Islet precursor cell (in vitro differentiated cells): ENCODE results near the gene IMP4.
A peak's percentile ranks its signal among the peaks of the same experiment; 100 is the strongest.
"Not testable (repeated sequence)": the region's sequence is repeated elsewhere in the genome, so short reads cannot be mapped to it uniquely, and the experiment has no call there.

Source experiments
- DNase-seq: peaks from one replicate; pipeline ENCODE4 v3.0.0-alpha.2; 2018

The IMP4 gene, protein sequence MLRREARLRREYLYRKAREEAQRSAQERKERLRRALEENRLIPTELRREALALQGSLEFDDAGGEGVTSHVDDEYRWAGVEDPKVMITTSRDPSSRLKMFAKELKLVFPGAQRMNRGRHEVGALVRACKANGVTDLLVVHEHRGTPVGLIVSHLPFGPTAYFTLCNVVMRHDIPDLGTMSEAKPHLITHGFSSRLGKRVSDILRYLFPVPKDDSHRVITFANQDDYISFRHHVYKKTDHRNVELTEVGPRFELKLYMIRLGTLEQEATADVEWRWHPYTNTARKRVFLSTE

DNA sequence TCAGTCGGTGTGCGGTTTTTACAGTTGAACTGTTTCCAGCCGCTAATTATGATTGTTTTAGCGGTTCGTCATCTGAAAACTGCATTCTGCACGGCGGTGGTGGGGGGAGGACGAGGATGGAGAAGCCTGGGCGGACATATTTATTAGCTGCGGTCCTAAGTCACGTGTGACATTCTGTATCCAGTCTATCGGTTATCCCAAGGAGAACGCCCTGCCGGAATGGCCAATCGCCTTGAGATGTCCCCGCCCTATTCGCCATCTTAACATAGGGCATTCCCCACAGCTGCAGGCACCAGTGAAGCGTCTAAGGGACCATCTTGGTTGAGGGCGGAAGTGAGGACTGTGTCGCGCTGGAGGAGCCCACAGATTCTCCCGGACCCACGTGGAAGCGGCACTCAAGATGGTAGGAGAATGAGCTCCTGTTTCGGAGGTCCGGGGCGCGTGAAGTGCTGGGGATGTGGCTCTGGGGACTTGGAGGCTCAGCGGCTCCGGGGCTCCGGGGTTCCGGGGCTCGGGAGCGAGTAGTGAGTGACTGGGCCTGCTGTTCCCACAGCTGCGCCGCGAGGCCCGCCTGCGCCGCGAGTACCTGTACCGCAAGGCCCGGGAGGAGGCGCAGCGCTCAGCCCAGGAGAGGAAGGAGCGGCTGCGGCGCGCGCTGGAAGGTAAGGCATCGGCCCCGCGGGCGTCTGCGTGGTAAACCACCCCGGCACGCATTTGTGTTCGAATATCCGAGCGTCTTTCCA lies at the start of gene IMP4:
Gene IMP4, plus strand, starts transcription at position 365 of the 743 bp plus-strand sequence. Its CDS starts 36 bp downstream, at position 401.
- peak; percentile 99 for DNase-seq

DNA sequence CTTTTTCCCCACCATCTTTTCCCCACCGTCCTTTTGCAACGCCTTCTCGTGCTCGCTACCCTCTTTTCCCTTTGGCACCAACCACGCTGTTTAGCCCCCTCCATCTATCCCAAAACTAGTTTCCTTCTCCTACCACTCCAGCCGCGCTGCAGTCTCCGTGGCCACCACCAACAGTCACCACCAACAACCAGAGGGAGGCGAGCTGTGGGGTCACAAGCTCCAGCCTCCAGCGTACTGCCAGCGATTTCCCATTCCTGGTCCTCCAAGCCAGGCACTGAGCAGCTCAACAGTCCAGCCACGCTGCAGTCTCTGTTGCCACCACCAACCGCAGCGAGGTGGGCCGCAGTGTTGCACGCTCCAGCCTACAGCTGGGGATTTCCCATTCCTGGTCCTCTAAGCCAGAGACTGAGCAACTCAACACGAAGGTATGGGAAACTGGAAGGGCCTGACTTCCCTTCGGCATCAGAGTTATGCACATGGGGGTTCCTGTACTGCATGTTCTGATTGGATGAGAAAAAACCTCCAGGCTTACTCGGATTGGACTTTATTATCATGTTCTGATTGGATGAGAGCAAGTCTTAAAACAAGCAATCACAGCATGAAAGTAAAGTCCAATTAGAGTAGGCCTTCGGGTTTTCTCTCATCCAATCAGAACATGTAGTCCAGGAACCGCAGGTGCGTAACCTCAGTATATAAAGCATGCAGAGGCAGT lies 42.3 kb upstream of the IMP4 start:
- no peak for DNase-seq

DNA sequence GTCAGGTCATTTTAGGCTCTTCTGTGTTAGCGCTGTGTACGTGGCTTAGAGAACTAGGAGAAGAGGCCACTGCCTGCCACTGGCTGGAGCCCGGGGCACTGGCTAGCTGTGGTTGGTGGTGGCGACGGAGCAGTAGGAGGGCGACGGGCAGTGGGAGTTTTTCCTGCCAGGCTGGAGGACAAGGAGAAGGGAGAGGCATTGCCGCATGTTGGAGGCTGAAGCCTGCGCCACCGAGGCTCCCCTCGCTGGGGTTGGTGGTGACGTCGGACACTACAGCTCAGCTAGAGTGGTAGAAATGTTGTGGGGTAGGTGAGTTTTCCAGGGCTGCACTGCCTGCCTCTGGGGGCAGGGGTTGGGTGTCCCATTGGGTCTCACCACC lies 41.7 kb upstream of the IMP4 start:
- DNase-seq: no peak

DNA sequence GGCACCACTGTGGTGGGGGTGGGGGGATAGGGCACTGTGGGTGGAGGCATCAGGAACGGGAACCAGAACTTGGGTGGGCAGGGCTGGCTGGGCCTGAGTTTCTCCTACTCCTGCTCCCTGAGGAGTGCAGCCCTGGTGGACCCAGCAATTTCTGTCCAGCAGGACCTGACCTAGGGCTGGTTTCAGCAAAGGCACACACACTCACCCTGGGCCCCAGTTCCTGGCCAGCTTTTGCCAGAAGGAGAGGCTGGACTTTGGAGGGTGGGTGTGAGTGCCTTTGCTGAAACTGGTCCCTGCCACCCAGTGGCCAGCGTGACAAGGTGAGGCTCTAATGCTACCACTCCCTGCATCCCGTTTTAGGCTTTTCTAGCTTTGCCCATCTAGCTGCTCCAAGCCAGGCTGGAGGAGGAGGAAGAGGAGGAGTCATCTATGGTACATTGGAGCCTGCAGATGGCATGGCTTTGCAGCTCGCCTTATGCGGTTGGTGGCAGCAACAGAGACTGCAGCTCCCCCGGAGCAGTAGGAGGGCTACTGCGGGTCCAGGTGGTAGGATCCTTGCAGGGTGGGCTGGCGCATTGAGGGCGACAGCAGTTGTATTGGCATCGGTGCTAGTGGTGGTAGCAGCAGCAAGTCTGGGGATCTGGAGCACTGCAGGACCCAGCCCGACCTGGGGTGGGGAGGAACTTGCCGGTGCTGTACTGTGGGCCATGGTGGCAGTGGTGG lies 40.4 kb upstream of the IMP4 start:
- no peak for DNase-seq

DNA sequence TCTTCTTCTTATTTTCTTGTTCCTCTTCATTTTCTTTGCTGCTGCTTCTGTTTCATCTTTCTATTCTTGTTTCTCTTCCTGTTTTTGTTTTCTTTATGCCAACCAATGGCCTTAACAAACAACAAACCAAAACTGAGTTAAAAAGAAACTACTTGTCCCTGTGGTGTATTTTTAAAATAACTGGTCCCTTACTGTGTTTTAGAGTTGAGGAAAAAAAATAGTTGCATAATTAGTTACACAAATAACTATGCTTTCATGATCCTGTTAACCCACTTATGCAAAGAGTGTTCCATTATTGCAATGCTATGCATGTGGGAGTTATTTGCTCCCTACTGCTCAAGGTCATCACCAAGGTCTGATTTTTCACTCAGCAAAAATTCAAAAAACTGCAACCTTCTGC lies 39.5 kb upstream of the IMP4 start:
- DNase-seq: no peak

DNA sequence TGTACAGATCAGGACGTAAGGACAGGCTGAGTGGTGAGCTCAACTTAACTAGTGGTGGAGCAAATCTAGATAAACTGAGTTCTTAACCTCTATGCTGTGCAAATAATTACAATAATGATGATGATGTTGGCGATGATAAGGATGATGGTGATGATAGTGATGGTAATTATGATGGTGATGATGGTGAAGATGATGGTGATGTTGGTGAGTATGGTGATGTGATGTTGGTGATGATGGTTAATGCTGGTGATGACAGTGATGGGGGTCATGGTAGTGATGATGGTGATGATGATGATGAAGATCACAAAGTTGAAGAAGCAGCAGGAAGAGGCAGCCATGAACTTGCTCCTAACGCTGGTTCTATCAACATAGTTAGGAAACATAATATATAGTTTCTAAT lies 38.0 kb upstream of the IMP4 start:
- DNase-seq: no peak

DNA sequence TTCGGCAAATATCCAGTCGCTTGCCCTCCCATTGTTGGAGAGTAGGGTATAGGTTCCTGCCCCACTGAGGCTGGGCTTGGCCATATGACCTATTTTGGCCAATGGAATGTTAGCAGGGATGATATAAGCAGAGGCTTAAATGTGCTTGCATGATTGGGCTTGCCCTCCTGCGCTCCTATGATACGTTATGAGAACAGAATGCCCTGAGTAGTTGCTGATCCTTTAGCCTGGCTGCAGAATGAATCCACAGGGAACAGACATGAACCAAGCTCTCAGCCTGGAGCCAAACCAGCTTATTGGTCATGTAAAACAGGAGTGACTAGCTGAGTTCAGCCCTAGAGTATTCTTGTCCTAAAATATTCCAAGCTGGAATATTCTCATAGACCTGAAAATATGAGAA lies 34.8 kb upstream of the IMP4 start:
- no peak for DNase-seq

DNA sequence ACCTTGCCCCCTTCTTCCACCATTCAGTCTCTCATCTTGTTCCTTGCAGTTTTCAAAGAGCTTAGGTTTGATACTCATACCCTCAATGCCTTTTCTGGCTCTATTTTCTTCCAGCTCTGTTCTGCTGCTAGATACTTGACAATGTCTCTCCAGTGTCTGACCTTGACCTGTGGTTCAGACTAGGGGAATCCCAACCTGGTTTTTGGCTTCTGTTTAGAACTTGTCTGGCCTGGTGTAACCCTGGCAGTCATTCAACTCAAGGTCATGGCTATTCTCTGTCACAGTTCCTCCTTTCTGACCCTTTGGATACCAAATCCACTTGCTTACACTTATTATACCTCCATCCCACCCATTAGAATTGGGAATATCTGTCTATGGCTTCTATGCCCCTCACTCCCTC lies 31.8 kb upstream of the IMP4 start:
- no peak for DNase-seq

DNA sequence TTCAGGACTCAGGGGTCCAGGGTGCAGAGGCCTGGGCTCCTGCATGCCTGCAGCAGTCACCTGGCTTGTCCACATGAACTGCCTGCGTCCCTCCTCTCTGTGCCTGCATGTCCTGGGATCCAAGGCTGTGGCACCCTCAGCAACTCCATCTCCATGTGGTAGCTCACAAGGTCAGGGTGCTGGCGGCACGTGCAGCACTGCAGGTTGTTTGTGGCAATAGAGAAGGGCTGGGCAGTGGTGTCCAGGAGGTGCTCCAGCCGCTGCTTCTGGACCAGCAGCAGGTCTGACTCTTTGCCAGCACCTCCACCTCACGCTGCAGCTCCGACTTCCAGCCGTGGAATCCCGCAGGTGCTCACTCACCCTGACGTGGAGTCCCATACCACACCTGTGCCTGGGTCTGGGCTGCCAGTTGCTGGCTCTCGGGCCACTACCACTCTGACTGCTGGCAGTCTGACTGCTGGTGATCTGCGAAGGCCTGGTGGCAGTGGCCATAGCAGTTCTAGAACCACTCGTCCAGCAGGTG lies 28.8 kb upstream of the IMP4 start:
- DNase-seq: peak; percentile 45

DNA sequence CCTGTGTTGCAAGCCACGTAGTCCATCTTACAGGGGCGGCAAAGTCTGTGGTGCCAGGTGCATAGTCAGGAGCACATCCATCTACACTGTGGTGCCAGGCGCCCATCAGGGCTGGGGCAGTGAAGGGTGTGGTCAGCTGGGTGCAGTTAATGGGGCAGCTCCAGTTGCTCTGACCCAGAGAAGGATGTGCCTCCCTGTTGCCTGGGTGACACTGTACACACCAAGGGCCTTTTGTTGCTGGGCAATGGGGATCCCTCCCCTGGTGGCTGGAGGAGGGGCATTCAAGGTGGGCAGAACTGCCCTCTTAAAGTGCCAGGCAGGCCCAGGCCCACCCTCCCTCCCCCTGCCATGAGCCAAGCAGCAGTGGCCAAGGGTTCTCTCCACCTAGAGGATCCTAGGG lies 28.3 kb upstream of the IMP4 start:
- no peak for DNase-seq

DNA sequence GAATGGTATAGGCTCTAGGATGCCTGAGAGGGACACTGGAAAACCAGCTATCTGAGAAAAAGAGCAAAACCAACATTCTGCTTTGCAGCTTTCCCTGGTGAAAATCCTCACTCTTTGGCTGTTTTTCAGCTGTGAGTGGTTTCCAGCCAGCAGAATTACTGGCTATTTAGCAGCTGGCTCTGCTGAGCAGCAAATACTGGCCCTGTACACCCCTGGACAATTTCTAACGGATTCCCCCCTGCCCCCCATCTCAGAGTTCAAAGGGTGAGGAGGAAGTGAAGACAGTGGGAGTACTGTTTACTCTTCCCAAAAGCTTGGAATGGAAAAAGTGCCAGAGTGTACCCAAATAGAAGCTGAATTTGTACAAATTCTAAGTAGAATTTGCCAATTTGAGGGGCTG lies 26.1 kb upstream of the IMP4 start:
- no peak for DNase-seq

DNA sequence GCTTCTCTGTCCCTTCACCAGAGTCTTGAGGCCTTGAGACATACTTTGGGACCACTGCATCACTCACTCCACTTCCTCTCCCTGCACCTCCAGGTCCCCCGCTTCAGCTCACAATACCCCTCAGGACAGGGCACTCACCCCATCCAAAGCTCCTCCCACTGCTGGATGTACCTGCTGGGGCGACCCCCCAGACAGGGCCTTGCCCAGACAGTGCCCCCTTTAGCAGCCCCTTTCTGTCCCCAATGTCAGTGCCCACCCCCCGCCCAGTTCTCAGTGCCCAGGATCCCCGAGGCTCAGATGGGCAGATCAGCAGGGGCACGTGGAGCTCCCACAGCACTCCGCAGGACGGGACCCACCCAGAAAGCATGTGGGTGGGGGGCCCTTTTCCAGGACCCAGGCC lies 23.8 kb upstream of the IMP4 start:
- DNase-seq: no peak

DNA sequence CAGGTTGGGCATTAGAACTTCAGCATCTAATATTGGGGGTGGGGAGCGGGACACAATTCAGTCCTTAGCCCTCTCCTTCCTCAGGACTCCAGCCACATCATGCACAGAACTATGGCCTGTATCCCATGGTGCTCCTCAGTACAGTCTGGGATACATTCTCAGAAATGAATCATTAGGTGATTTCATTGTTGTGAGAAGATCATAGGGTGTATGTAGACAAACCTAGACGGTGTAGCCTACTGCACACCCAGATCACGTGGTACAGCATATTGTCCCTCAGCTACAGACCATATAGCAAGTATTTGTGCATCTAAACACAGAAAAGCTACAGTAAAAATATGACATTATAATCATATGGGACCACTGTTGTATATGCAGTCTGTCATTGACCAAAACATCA lies 23.2 kb upstream of the IMP4 start:
- no peak for DNase-seq

DNA sequence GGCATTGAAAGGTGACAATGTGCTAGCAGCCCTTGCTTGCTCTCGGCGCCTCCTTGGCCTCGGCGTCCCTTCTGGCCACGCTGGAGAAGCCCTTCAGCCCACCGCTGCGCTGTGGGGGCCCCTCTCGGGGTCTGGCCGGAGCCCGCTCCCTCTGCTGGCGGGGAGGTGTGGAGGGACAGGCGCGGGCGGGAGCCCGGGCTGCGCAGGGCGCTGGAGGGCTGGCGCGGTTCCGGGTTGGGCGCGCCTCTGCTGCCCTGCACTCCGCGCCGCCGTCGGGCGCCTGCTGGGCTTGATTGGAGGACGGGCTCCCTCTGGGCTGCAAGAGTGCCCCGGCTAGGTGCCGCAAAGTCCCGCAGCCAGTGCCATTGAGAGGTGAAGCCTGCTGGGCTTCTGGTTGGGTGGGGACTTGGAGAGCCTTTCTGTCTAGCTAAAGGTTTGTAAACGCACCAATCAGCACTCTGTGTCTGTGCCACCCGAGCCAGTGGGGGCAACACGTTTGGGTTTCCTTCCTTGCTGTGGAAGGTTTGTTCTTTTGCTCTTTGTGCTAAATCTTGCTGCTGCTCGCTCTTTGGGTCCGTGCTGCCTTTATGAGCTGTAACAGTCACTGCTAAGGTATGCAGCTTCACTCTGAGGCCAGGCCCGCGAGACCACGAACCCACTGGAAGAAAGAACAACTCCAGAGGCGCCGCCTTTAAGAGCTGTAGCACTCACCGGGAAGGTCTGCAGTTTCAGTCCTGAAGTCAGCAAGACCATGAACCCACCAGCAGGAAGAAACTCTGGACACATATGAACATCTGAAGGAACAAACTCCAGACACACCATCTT lies 14.8 kb upstream of the IMP4 start:
- DNase-seq: peak; percentile 97

DNA sequence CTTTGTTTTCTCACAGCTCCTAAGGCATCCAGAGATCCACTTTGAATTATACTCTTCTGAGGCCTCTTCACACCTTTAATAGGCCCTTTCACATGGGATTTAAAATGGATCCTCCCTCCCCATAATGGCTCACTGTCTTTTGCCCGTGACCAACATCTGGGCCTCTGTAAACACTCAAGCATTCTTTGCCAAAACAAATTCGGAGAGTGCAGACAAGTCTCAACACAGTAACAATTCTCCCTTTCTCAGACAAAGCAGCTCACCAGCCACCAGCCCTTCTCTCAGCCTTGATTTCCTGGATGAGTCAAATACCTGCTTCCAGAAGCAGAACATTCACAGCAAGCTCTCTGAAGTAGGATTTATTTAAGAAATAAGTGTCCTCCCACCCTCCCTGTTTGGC lies 14.0 kb upstream of the IMP4 start:
- peak; percentile 78 for DNase-seq

DNA sequence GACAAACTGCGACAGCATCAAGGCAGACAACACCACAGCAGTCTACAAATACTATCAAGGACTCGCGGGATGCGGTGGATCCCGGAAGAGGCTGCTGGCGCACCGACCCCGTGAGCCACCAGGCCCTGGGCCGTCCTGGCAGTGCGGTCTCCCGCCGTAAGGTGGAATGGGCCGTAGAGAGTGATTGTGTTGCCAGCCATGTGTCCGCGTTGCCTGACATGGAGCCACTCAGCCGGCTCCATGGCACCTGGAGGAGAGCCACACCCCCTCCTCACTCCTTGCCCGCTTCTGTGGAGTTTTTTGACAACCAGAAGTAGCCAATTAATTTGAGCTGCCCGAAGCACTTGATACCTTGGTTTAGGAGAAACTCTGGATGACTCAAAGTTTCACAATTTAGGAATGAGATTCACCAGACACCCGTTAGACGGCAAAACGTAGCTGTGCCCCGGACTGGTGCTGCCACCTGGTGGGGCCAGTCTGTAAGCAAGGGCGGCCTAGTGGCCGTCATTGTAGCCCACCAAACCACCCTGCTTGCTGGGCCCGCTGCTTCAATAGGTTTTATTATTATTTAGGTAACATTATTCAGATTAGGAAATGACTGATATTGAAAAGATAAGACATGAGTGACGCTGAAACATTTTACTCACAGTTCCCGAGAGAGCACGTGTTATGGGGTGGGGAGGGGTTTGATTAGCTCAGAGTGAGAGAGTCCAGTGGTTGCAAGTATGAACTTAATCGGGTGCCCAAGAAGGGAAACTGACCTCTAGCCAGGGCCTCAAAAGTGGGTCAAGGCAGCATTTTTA lies 10.2 kb upstream of the IMP4 start:
- DNase-seq: peak; percentile 92

DNA sequence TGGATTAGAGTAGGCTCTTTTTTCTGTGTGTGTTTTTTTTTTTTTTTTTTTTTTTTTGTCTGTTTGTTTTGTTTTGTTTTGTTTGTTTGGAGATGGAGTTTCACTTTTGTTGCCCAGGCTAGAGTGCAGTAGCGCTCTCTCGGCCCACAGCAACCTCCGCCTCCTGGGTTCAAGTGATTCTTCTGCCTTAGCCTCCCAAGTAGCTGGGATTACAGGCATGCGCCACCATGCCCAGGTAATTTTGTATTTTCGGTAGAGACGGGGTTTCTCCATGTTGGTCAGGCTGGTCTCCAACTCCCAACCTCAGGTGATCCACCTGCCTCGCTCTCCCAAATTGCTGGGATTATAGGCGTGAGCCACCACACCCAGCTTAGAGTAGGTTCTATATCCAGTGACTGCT lies 9.4 kb upstream of the IMP4 start:
- not testable (repeated sequence) for DNase-seq

DNA sequence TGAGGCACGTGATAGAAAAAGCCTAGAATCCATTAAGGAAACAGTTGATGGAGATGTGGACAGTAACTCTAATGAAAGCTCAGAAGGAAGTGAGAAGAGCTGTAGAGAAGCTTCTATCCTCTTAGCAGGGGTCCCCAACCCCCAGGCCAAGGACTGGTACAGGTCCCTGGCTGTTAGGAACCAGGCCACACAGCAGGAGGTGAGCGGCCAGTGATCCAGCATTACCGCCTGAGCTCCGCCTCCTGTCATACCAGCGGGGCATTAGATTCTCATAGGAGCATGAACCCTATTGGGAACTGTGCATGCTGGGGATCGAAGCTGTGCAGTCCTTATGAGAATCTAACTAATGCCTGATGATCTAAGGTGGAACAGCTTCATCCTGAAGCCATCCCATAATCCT lies 8.7 kb upstream of the IMP4 start:
- peak; percentile 37 for DNase-seq

DNA sequence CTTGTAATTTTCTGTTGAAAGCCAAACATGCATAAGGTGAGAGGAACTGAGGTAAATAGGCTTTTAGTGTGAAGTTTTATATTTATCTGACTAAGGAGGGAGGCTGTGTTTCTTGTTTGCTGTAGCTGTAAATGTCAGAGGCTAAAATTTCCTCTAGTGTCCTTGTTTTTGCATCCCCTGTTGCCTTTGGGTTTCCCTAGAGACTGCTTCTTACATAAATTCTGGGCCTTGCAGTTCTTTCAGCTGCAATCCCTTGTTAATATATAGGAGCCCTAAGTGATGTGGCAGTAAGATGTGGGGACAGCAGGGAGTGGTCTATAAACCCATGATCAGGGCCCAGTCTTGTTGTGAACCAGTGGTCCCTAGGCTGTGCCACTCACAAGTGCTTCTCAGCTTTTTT lies 7.5 kb upstream of the IMP4 start:
- no peak for DNase-seq

DNA sequence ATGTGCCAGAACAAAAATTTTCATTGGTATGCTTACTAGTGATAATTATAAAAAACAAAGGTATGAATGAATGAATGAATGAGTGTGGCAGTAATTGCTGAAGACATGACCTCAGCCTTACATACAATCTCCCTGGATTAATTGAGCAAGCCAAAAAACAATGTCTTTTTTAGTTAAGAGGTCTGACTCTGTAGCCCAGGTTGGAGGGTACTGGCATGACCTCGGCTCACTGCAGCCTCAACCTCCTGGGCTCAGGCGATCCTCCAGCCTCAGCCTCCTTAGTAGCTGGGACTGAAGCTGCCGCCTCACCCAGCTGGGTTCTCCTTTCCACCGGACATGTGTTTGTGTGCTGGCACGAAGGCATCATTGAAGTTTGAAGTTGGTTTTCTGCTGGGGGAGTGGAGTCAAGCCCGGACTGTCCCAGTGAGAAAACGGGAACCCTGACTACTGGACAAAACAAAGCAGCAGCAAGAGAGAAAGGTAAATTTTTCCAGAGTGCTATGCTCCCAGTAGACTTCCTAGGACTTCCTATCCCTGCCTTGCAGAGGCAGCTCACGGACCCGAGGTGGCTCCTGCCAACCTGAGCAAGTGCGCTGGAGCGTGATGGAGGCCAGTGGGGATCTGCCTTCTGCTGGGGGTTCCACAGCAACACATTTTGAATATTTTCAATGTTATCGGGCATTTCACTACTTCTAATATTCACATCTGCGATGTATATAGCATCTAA lies 6.4 kb upstream of the IMP4 start:
- peak; percentile 46 for DNase-seq
